Gastroesophageal sphincter (tissue), 3 donors: ENCODE results near the gene ANKRD27.
"Not testable (repeated sequence)": the region's sequence is repeated elsewhere in the genome, so short reads cannot be mapped to it uniquely, and the experiment has no call there.

Experiments
- POLR2AphosphoS5 ChIP-seq: sonication (generic); formaldehyde crosslinking; IDR thresholded peaks from one replicate; pipeline ENCODE4 v1.6.1; 2017; ENCODE audit warnings: antibody characterized with exemption
- TF ChIP-seq, protein P1 (sequence below), 4 experiments: fragments of 200-600 bp in 2 of 4; fragments of 450-650 bp in 2 of 4; sonication (generic) in 1 of 4; IDR thresholded peaks; one replicate each; pipeline ENCODE4 v1.5.1; 2017 to 2019; ENCODE audit warnings: antibody characterized with exemption in 4 of 4, mild to moderate bottlenecking in 2 of 4, moderate library complexity in 2 of 4

DNA sequence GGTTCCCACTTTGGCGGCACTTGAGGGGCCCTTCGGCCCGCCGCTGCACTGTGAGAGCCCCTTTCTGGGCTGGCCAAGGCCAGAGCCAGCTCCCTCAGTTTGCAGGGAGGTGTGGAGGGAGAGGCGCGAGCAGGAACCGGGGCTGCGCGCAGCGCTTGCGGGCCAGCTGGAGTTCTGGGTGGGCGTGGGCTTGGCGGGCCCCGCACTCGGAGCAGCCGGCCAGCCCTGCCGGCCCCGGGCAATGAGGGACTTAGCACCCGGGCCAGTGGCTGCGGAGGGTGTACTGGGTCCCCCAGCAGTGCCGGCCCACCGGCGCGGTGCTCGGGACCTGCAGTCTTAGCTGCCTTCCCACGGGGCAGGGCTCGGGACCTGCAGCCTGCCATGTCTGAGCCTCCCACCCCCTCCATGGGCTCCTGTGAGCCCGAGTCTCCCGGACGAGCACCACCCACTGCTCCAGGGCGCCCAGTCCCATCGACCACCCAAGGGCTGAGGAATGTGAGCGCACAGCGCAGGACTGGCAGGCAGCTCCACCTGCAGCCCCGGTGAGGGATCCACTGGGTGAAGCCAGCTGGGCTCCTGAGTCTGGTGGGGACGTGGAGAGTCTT lies 103.4 kb downstream of the ANKRD27 start:
- TF ChIP-seq, protein P1, sequence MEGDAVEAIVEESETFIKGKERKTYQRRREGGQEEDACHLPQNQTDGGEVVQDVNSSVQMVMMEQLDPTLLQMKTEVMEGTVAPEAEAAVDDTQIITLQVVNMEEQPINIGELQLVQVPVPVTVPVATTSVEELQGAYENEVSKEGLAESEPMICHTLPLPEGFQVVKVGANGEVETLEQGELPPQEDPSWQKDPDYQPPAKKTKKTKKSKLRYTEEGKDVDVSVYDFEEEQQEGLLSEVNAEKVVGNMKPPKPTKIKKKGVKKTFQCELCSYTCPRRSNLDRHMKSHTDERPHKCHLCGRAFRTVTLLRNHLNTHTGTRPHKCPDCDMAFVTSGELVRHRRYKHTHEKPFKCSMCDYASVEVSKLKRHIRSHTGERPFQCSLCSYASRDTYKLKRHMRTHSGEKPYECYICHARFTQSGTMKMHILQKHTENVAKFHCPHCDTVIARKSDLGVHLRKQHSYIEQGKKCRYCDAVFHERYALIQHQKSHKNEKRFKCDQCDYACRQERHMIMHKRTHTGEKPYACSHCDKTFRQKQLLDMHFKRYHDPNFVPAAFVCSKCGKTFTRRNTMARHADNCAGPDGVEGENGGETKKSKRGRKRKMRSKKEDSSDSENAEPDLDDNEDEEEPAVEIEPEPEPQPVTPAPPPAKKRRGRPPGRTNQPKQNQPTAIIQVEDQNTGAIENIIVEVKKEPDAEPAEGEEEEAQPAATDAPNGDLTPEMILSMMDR (IDR thresholded peaks at IDR 0.05), result not testable (repeated sequence)
- not testable (repeated sequence) for TF ChIP-seq POLR2AphosphoS5
